ENCODE measurements around the gene NPBWR2. TPM values are rescaled to one million over a fixed set of nuclear protein-coding genes. Genes with fewer than 3 reads are reported as not detected.

NPBWR2 gene
- polyA plus RNA-seq, 1 donor (not counting 4 experiments of a cell fraction or from before 2014, with no cell fraction given), result not detected

GRCh38 chr20:64140956-64141355 is 33.6 kb upstream of the NPBWR2 start:
- DNase-seq (ENCODE audit: low read depth, low spot score), result no peak
- H2AFZ ChIP-seq (ENCODE audit: control insufficient read depth, low read length), result no peak overlapping the region
- no peak for TF ChIP-seq CTCF (optimal IDR thresholded peaks at IDR 0.05 in 1 of 3, IDR thresholded peaks at IDR 0.05 in 1 of 3, conservative IDR thresholded peaks at IDR 0.05 in 1 of 3; ENCODE audit: extremely low read depth in 1 of 3, insufficient read depth in 2 of 3, low read length in 3 of 3)

GRCh38 chr20:64140061-64140931 is 32.9 kb upstream of the NPBWR2 start:
- no peak for TF ChIP-seq EZH2 (IDR thresholded peaks at IDR 0.05; ENCODE audit: low read length)
- no peak for TF ChIP-seq CTCF (optimal IDR thresholded peaks at IDR 0.05 in 1 of 3, IDR thresholded peaks at IDR 0.05 in 1 of 3, conservative IDR thresholded peaks at IDR 0.05 in 1 of 3; ENCODE audit: extremely low read depth in 1 of 3, insufficient read depth in 2 of 3, low read length in 3 of 3)
- Histone ChIP-seq H3K36me3 (ENCODE audit: control insufficient read depth in 2 of 2, extremely low read depth in 1 of 2, insufficient read depth in 2 of 2, low read length in 2 of 2) (no peaks in the 10 kb centered on the region), H2AFZ (ENCODE audit: control insufficient read depth, low read length) (no peak overlapping the region), H3K9ac (ENCODE audit: control insufficient read depth, extremely low read depth, insufficient read depth, low read length) (no peak overlapping the region), H3K27ac (ENCODE audit: control insufficient read depth, insufficient read depth, low read length) (no peak overlapping the region), H3K27me3 (ENCODE audit: control insufficient read depth, extremely low read depth, insufficient read depth, low read length) (peaks cover 3% of the 10 kb centered on the region), H3K4me3 (ENCODE audit: control insufficient read depth in 2 of 3, extremely low read depth in 1 of 3, insufficient read depth in 2 of 3, low read depth in 1 of 3, low read length in 3 of 3) (no peak overlapping the region), H4K20me1 (ENCODE audit: control insufficient read depth, extremely low read depth, insufficient read depth, low read length) (no peaks in the 10 kb centered on the region), H3K4me1 (ENCODE audit: control insufficient read depth, extremely low read depth, insufficient read depth, low read length) (no peaks in the 10 kb centered on the region), H3K9me1 (ENCODE audit: control insufficient read depth, extremely low read depth, insufficient read depth, low read length) (no peaks in the 10 kb centered on the region), H3K79me2 (ENCODE audit: control insufficient read depth, insufficient read depth, low read length) (no peaks in the 10 kb centered on the region), H3K9me3 (ENCODE audit: control insufficient read depth, low read depth, low read length) (peaks cover 5% of the 10 kb centered on the region), H3K4me2 (ENCODE audit: control insufficient read depth, extremely low read depth, insufficient read depth, low read depth, low read length) (no peak overlapping the region)
- no peak for FAIRE-seq
- dilution Hi-C loops (cut with MboI; ENCODE audit: extremely low pct_ligation_motif_present, low sequenced_read_pairs), result no loop called here
- DNase-seq (ENCODE audit: low read depth, low spot score), result no peak

More at GRCh38 chr20:64140956-64141355, 33.6 kb upstream of the NPBWR2 start:
- H3K4me2 ChIP-seq (ENCODE audit: control insufficient read depth, extremely low read depth, insufficient read depth, low read depth, low read length), result no peak overlapping the region
- H3K9ac ChIP-seq (ENCODE audit: control insufficient read depth, extremely low read depth, insufficient read depth, low read length), result no peak overlapping the region
- no peak for FAIRE-seq
- H3K9me1 ChIP-seq (ENCODE audit: control insufficient read depth, extremely low read depth, insufficient read depth, low read length), result no peaks in the 10 kb centered on the region
- no peaks in the 10 kb centered on the region for H3K79me2 ChIP-seq (ENCODE audit: control insufficient read depth, insufficient read depth, low read length)
- peaks cover 10% of the 10 kb centered on the region for H3K9me3 ChIP-seq (ENCODE audit: control insufficient read depth, low read depth, low read length)
- H3K27me3 ChIP-seq (ENCODE audit: control insufficient read depth, extremely low read depth, insufficient read depth, low read length), result peaks cover 3% of the 10 kb centered on the region
- no peaks in the 10 kb centered on the region for H3K36me3 ChIP-seq (ENCODE audit: control insufficient read depth in 2 of 2, extremely low read depth in 1 of 2, insufficient read depth in 2 of 2, low read length in 2 of 2)
- no peaks in the 10 kb centered on the region for H3K4me1 ChIP-seq (ENCODE audit: control insufficient read depth, extremely low read depth, insufficient read depth, low read length)
- no peaks in the 10 kb centered on the region for H4K20me1 ChIP-seq (ENCODE audit: control insufficient read depth, extremely low read depth, insufficient read depth, low read length)
- no peak overlapping the region for H3K4me3 ChIP-seq (ENCODE audit: control insufficient read depth in 2 of 3, extremely low read depth in 1 of 3, insufficient read depth in 2 of 3, low read depth in 1 of 3, low read length in 3 of 3)
- H3K27ac ChIP-seq (ENCODE audit: control insufficient read depth, insufficient read depth, low read length), result no peak overlapping the region
- dilution Hi-C loops (cut with MboI; ENCODE audit: extremely low pct_ligation_motif_present, low sequenced_read_pairs), result no loop called here

Data from keratinocyte (primary cell).